Stomach smooth muscle (tissue), 2 donors: Measurements from ENCODE around the gene SIGLEC10.
"Not testable (repeated sequence)": the region's sequence is repeated elsewhere in the genome, so short reads cannot be mapped to it uniquely, and the experiment has no call there.

Experiments used
- H3K27ac ChIP-seq: one replicate; pipeline ENCODE4 v1.7.0; 2013; ENCODE audit warnings: mild to moderate bottlenecking, low read length, inconsistent platforms
- H3K27me3 ChIP-seq, 2 donors: one replicate each; pipeline ENCODE4 v1.7.0; 2013; ENCODE audit warnings: low read length in 2 of 2; ENCODE audit not compliant: insufficient read depth in 2 of 2, control insufficient read depth in 1 of 2
- H3K36me3 ChIP-seq, 2 donors: one replicate each; pipeline ENCODE4 v1.7.0; 2013; ENCODE audit warnings: low read length in 2 of 2; ENCODE audit not compliant: control insufficient read depth in 2 of 2, insufficient read depth in 2 of 2
- H3K4me1 ChIP-seq: one replicate; pipeline ENCODE4 v1.7.0; 2013; ENCODE audit warnings: low read length; ENCODE audit not compliant: control insufficient read depth, insufficient read depth
- H3K4me3 ChIP-seq, 2 donors: one replicate each; pipeline ENCODE4 v1.7.0; 2013; ENCODE audit warnings: low read length in 2 of 2
- H3K9ac ChIP-seq, 2 donors: one replicate each; pipeline ENCODE4 v1.7.0; 2013; ENCODE audit warnings: low read length in 2 of 2, mild to moderate bottlenecking in 1 of 2
- H3K9me3 ChIP-seq, 2 donors: one replicate each; pipeline ENCODE4 v1.7.0; 2013; ENCODE audit warnings: low read length in 2 of 2; ENCODE audit not compliant: control insufficient read depth in 2 of 2
- donor health status: healthy.
- donor health status: Pancreatic carcinoma.

The SIGLEC10 gene

GRCh38 chr19:51416422-51416821 is 1.0 kb downstream of the SIGLEC10 start:
- not testable (repeated sequence) for H3K36me3 ChIP-seq, H3K27ac ChIP-seq, H3K4me3 ChIP-seq, H3K9ac ChIP-seq, H3K9me3 ChIP-seq, H3K4me1 ChIP-seq
- peaks cover 3 to 12% of the 10 kb centered on the region in 2 donors for H3K27me3 ChIP-seq

GRCh38 chr19:51415187-51415586 is 2.3 kb downstream of the SIGLEC10 start:
- Histone ChIP-seq H3K9me3 (no peaks in the 10 kb centered on the region), H3K27ac (no peak overlapping the region), H3K4me1 (no peaks in the 10 kb centered on the region), H3K36me3 (no peaks in the 10 kb centered on the region), H3K9ac (no peak overlapping the region), H3K27me3 (peaks cover 4 to 7% of the 10 kb centered on the region in 2 donors), H3K4me3 (no peak overlapping the region)

DNA sequence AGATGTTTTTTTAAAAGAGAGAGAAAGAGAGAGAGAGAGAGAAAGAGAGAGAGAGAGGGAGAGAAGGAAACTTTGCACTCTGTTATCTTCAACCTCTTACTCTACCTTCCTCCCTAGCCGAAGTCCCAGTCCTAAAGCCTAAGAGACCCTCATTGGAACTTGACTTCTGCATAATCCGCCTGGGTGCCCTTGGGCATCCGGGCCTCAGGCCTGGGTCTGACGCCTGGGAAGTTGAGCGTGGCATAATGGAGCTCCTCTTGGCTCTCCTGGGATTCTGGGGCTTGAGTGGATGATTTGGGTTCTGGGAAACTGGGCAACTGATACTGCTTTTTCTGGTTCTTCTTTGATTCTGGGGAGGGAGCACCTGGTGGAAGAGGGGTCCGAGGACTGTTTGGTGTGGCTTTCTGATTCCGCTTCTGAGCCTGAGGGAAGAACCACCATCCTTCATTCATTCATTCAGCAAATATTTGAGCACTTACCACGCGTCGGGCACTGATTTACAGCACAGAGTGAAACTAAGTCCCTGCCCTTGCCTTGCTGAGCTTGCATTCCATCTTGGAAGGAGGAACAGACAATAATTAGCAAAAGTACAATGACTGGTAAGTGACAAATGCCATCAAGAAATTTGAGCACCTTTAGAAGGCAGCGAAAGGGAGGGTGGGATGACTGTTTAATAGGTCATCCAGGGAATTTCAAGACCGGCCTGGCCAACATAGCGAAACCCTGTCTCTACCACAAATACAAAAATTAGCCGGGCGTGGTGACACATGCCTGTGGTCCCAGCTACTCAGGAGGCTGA is 6.3 kb downstream of the SIGLEC10 start:
- H3K27me3 ChIP-seq: peaks cover 2 to 4% of the 10 kb centered on the region in 2 donors
- no peaks in the 10 kb centered on the region for H3K4me1 ChIP-seq
- no peak overlapping the region for H3K27ac ChIP-seq
- no peaks in the 10 kb centered on the region for H3K36me3 ChIP-seq
- H3K4me3 ChIP-seq: no peak overlapping the region
- no peak overlapping the region for H3K9ac ChIP-seq
- peaks cover 0 to 2% of the 10 kb centered on the region in 2 donors for H3K9me3 ChIP-seq

- H3K4me1 ChIP-seq: no peaks in the 10 kb centered on the region
- H3K27me3 ChIP-seq: peaks cover 0 to 4% of the 10 kb centered on the region in 2 donors
- no peak overlapping the region for H3K4me3 ChIP-seq
- H3K9me3 ChIP-seq: peaks cover 0 to 3% of the 10 kb centered on the region in 2 donors
- no peak overlapping the region for H3K27ac ChIP-seq
- H3K36me3 ChIP-seq: no peaks in the 10 kb centered on the region
- H3K9ac ChIP-seq: no peak overlapping the region
Measured at GRCh38 chr19:51407511-51408131, 9.8 kb downstream of the SIGLEC10 start.

GRCh38 chr19:51402117-51402516 is 15.3 kb downstream of the SIGLEC10 start:
- H3K27me3 ChIP-seq: no peaks in the 10 kb centered on the region
- H3K4me3 ChIP-seq: no peak overlapping the region
- H3K9ac ChIP-seq: no peak overlapping the region
- H3K4me1 ChIP-seq: no peaks in the 10 kb centered on the region
- no peak overlapping the region for H3K27ac ChIP-seq
- no peaks in the 10 kb centered on the region for H3K36me3 ChIP-seq
- peaks cover 4 to 9% of the 10 kb centered on the region in 2 donors for H3K9me3 ChIP-seq

- not testable (repeated sequence) for H3K36me3 ChIP-seq, H3K4me3 ChIP-seq, H3K9me3 ChIP-seq, H3K4me1 ChIP-seq, H3K27me3 ChIP-seq, H3K27ac ChIP-seq, H3K9ac ChIP-seq
Measured at GRCh38 chr19:51399936-51400335, 17.5 kb downstream of the SIGLEC10 start.

DNA sequence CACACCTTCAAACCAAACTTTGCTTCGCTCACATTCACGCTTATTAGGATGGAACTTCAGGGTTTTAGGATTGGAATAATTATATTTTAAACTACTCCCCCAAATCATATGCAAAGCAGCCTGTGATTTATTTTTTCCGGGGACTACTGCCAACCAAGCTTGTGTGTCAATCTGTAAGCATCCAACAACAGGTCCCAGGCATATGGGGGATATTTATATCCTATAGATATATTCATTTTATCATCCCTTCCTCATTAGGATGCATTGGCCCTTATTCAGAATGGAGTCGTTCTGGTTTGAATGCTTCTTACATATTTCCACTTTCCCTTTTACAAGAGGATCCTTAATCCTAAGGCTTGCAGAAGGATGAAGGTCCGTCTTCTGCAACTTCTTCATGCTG is 18.2 kb downstream of the SIGLEC10 start:
- Histone ChIP-seq H3K27ac (no peak overlapping the region), H3K9me3 (peaks cover 4 to 6% of the 10 kb centered on the region in 2 donors), H3K9ac (no peak overlapping the region), H3K4me3 (no peak overlapping the region), H3K36me3 (no peaks in the 10 kb centered on the region), H3K4me1 (peaks cover 6% of the 10 kb centered on the region), H3K27me3 (no peaks in the 10 kb centered on the region)

GRCh38 chr19:51398096-51398704 is 19.2 kb downstream of the SIGLEC10 start:
- no peaks in the 10 kb centered on the region for H3K36me3 ChIP-seq
- H3K4me1 ChIP-seq: peaks cover 11% of the 10 kb centered on the region
- no peaks in the 10 kb centered on the region for H3K27me3 ChIP-seq
- H3K9me3 ChIP-seq: peaks cover 4 to 6% of the 10 kb centered on the region in 2 donors
- no peak overlapping the region for H3K4me3 ChIP-seq
- no peak overlapping the region for H3K9ac ChIP-seq
- H3K27ac ChIP-seq: no peak overlapping the region

DNA sequence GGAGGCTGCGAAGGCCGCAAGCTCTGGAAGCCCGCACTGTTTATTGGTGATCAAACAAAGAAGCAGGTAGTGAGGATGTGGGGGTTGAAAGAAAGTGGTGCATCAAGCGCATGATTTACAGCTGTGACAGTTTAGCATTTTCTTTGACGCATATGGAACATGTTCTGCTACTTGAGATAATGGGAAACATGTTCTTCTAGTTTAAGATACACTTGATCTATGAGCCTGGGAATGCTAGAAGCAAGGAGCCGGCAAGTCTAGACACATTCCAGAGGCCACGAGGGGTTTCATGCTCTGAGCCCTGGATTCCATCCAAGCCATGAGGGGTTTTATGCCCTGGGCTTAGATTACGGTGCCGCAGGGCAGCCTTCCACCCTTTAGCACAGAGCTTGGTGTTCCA is 20.0 kb downstream of the SIGLEC10 start:
- H3K4me1 ChIP-seq: peaks cover 11% of the 10 kb centered on the region
- not testable (repeated sequence) for H3K36me3 ChIP-seq, H3K9me3 ChIP-seq, H3K27me3 ChIP-seq, H3K9ac ChIP-seq, H3K27ac ChIP-seq, H3K4me3 ChIP-seq

DNA sequence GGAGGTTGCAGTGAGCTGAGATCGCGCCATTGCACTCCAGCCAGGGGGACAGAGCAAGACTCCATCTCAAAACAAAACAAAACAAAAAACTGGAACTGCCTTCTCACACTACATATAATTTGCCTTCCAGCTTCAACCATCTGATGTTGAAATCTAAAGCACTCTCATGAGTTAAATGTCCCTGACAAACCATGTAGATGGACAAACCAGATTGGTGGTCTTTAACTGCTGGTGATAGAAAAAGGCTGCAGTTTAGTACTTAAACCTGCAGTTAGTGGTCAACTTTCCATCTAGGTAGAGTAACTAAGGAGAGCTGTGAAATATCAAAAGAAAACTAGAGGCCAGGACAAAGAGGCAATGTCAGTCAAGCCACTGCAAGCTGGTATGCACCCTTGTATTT is 21.3 kb downstream of the SIGLEC10 start:
- H3K9ac ChIP-seq: no peak overlapping the region
- H3K36me3 ChIP-seq: no peaks in the 10 kb centered on the region
- no peaks in the 10 kb centered on the region for H3K9me3 ChIP-seq
- peaks cover 11% of the 10 kb centered on the region for H3K4me1 ChIP-seq
- no peaks in the 10 kb centered on the region for H3K27me3 ChIP-seq
- H3K4me3 ChIP-seq: no peak overlapping the region
- no peak overlapping the region for H3K27ac ChIP-seq
